Mesendoderm (in vitro differentiated cells): ENCODE results near the gene STAU1.

ENCODE experiments used
- DNase-seq: peaks from one replicate; pipeline ENCODE4 v3.0.0; 2013
- H2AK5ac ChIP-seq: 2 replicates; pipeline ENCODE4 v1.6.1; 2013; ENCODE audit warnings: low read length, inconsistent platforms
- H2BK120ac ChIP-seq: 2 replicates; pipeline ENCODE4 v1.6.1; 2013; ENCODE audit warnings: low read depth, mild to moderate bottlenecking, low read length, moderate library complexity, mixed read lengths
- H2BK15ac ChIP-seq: replicated peaks from 2 replicates; pipeline ENCODE4 v1.6.1; 2013; ENCODE audit warnings: low read depth, mild to moderate bottlenecking, moderate library complexity
- H2BK5ac ChIP-seq: 2 replicates; pipeline ENCODE4 v1.6.1; 2013; ENCODE audit warnings: low read length, inconsistent platforms
- H3K18ac ChIP-seq: 2 replicates; pipeline ENCODE4 v1.6.1; 2013; ENCODE audit warnings: mild to moderate bottlenecking, low read length, mixed read lengths
- H3K23ac ChIP-seq: one replicate; pipeline ENCODE4 v1.6.1; 2013; ENCODE audit warnings: low read length
- H3K27ac ChIP-seq: 2 replicates; pipeline ENCODE4 v1.5.1; 2013; ENCODE audit warnings: low read depth, mild to moderate bottlenecking, inconsistent platforms, low read length, moderate library complexity
- H3K27me3 ChIP-seq: 2 replicates; pipeline ENCODE4 v1.6.1; 2013; ENCODE audit warnings: low read length, control low read depth, mild to moderate bottlenecking, inconsistent platforms; ENCODE audit not compliant: insufficient read depth, poor library complexity
- H3K36me3 ChIP-seq: 2 replicates; pipeline ENCODE4 v1.6.1; 2013; ENCODE audit warnings: low read length, inconsistent platforms; ENCODE audit not compliant: control insufficient read depth, insufficient read depth
- H3K4ac ChIP-seq: one replicate; pipeline ENCODE4 v1.6.1; 2013; ENCODE audit warnings: low read depth, mild to moderate bottlenecking, low read length, moderate library complexity
- H3K4me1 ChIP-seq: 2 replicates; pipeline ENCODE4 v1.6.1; 2013; ENCODE audit warnings: low read depth, low read length, inconsistent platforms; ENCODE audit not compliant: control insufficient read depth
- H3K4me2 ChIP-seq: 2 replicates; pipeline ENCODE4 v1.6.1; 2013; ENCODE audit warnings: low read length
- H3K4me3 ChIP-seq: 2 replicates; pipeline ENCODE4 v1.5.1; 2013; ENCODE audit warnings: mild to moderate bottlenecking, low read length
- H3K56ac ChIP-seq: one replicate; pipeline ENCODE4 v1.6.1; 2013; ENCODE audit warnings: low read length
- H3K79me1 ChIP-seq: 2 replicates; pipeline ENCODE4 v1.6.1; 2013; ENCODE audit warnings: low read length, inconsistent platforms
- H3K79me2 ChIP-seq: 2 replicates; pipeline ENCODE4 v1.6.1; 2013; ENCODE audit warnings: mild to moderate bottlenecking, low read length; ENCODE audit not compliant: control insufficient read depth, insufficient read depth
- H3K9ac ChIP-seq: 2 replicates; pipeline ENCODE4 v1.6.1; 2013; ENCODE audit warnings: low read length, inconsistent platforms
- H4K5ac ChIP-seq: one replicate; pipeline ENCODE4 v1.6.1; 2013; ENCODE audit warnings: low read length
- H4K8ac ChIP-seq: one replicate; pipeline ENCODE4 v1.6.1; 2013; ENCODE audit warnings: low read depth, mild to moderate bottlenecking, control low read depth, low read length, moderate library complexity
- WGBS: extraction: QIAGEN DNeasy Blood & Tissue Kit; methylation state at CpG from one replicate; pipeline ENCODE4 v1.1.7; 2013; ENCODE audit warnings: low lambda C conversion rate, missing lambda C conversion rate; ENCODE audit not compliant: insufficient coverage; ENCODE audit errors: extremely low coverage; 5-methylcytosine and 5-hydroxymethylcytosine counted together

Gene STAU1

DNA sequence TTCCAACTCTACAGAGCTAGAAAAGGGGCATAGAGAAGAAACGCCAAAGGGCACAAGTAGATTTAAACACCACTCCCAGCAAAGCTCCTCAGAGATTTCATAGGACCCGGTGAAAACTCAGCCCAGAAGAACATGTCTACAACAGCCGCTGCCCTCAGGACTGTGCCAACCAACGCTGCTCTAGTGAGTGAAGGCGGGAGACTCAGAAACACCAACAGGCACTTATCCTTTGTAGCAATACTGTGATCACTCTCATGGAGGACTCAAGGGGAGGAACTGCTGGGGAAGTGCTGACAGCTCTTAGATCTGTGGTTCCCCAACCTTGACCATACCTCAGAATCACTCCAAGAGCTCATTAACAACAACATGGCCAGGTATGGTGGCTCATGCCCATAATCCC, 39.5 kb downstream of the STAU1 start:
- peaks cover 2% of the 10 kb centered on the region for H3K36me3 ChIP-seq
- WGBS: no CpG with 5 or more reads among the region's 5 CpGs

DNA sequence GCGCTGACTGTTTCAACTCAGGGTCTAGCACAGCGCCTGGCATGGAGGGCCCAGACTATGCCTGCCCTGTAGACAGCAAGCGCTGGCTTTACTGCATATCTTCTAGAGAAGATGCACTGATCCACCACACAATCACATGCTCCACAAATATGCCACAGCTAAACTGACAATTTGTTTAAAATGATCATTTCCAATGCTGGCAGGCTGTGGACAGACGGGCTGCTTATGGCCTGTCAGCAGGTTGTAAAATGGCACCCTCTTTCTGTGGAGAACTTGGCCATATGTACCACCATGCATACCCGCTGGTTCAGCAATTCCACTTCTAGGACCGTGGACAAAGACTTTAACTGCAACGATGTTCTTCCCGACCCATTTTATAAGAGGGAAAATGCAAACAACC, 40.8 kb downstream of the STAU1 start:
- Histone ChIP-seq H3K56ac (no peak overlapping the region), H3K4me2 (no peak overlapping the region), H4K5ac (no peak overlapping the region), H2BK15ac (no peak overlapping the region), H3K4me3 (no peak overlapping the region), H2AK5ac (no peak overlapping the region), H3K36me3 (peaks cover 2% of the 10 kb centered on the region), H3K27me3 (no peaks in the 10 kb centered on the region), H3K18ac (no peak overlapping the region), H3K79me1 (peaks cover 4% of the 10 kb centered on the region), H3K9ac (no peak overlapping the region), H4K8ac (no peak overlapping the region), H3K4me1 (no peaks in the 10 kb centered on the region), H3K4ac (no peak overlapping the region), H3K79me2 (no peaks in the 10 kb centered on the region), H2BK5ac (no peak overlapping the region), H3K23ac (no peak overlapping the region), H2BK120ac (no peak overlapping the region), H3K27ac (no peak overlapping the region)
- no CpG with 5 or more reads among the region's 8 CpGs for WGBS
- DNase-seq: no peak

More for the DNA sequence above, 39.5 kb downstream of the STAU1 start:
- H3K27ac ChIP-seq: no peak overlapping the region
- no peak overlapping the region for H4K5ac ChIP-seq
- H3K4me3 ChIP-seq: no peak overlapping the region
- H3K4me2 ChIP-seq: no peak overlapping the region
- H3K9ac ChIP-seq: no peak overlapping the region
- no peak overlapping the region for H2BK15ac ChIP-seq
- no peak overlapping the region for H3K56ac ChIP-seq
- H3K18ac ChIP-seq: no peak overlapping the region
- no peak overlapping the region for H2BK5ac ChIP-seq
- H2BK120ac ChIP-seq: no peak overlapping the region
- H3K79me1 ChIP-seq: peaks cover 4% of the 10 kb centered on the region
- no peak for DNase-seq
- H3K4ac ChIP-seq: no peak overlapping the region
- H4K8ac ChIP-seq: no peak overlapping the region
- H3K79me2 ChIP-seq: no peaks in the 10 kb centered on the region
- H3K23ac ChIP-seq: no peak overlapping the region
- H2AK5ac ChIP-seq: no peak overlapping the region
- H3K4me1 ChIP-seq: no peaks in the 10 kb centered on the region
- no peaks in the 10 kb centered on the region for H3K27me3 ChIP-seq

DNA sequence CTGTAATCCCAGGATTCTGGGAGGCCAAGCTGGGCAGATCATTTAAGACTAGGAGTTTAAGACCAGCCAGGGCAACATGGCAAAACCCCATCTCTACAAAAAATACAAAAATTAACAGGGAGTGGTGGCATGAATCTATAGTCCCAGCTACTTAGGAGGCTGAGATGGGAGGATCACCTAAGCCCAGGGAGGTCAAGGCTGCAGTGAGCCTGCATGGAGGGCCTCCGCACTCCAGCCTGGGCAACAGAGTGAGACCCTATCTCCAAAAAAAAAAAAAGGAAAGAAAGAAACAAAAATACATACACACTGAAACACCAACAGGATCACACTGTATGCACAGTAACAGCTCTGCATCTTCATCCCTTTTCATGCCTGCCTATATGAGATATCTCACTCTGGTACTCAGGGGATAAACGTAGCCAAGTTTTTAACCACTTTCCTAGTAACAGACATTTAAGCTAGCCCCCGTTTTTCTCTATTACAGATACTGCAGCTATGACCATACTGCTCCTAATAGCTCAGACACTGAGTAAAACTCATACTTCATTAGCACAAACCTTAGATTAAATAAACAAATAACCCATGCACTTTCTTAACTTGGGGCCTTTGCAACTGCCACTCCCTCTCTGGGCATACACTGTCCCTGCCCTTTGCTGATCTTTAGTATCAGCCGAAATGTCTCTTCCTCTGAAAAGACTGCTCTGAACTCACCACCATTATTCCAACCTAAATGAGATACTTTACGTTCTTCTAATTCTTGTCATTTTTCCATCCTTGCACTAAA, 41.5 kb downstream of the STAU1 start:
- DNase-seq: no peak
- Histone ChIP-seq H3K79me1 (peaks cover 4% of the 10 kb centered on the region), H4K5ac (no peak overlapping the region), H3K18ac (no peak overlapping the region), H3K4me2 (no peak overlapping the region), H2AK5ac (no peak overlapping the region), H3K9ac (no peak overlapping the region), H3K79me2 (no peaks in the 10 kb centered on the region), H3K4me1 (no peaks in the 10 kb centered on the region), H3K4me3 (no peak overlapping the region), H3K4ac (no peak overlapping the region), H3K56ac (no peak overlapping the region), H2BK5ac (no peak overlapping the region), H2BK15ac (no peak overlapping the region), H3K23ac (no peak overlapping the region), H3K36me3 (peaks cover 2% of the 10 kb centered on the region), H2BK120ac (no peak overlapping the region), H3K27me3 (no peaks in the 10 kb centered on the region), H3K27ac (no peak overlapping the region), H4K8ac (no peak overlapping the region)
- no CpG with 5 or more reads among the region's 5 CpGs for WGBS

GRCh38 chr20:49140834-49141233, 47.3 kb downstream of the STAU1 start:
- Histone ChIP-seq H3K23ac (no peak overlapping the region), H3K27ac (no peak overlapping the region), H3K4me1 (no peaks in the 10 kb centered on the region), H3K9ac (no peak overlapping the region), H4K8ac (no peak overlapping the region), H2BK15ac (no peak overlapping the region), H3K18ac (no peak overlapping the region), H2BK120ac (no peak overlapping the region), H3K79me2 (no peaks in the 10 kb centered on the region), H4K5ac (no peak overlapping the region), H2AK5ac (no peak overlapping the region), H3K4me3 (no peak overlapping the region), H3K27me3 (no peaks in the 10 kb centered on the region), H3K56ac (no peak overlapping the region), H3K79me1 (no peaks in the 10 kb centered on the region), H2BK5ac (no peak overlapping the region), H3K4me2 (no peak overlapping the region), H3K36me3 (no peaks in the 10 kb centered on the region), H3K4ac (no peak overlapping the region)
- DNase-seq: no peak
- no CpG with 5 or more reads among the region's 2 CpGs for WGBS

- H3K27me3 ChIP-seq: no peaks in the 10 kb centered on the region
- H4K8ac ChIP-seq: no peak overlapping the region
- no peak overlapping the region for H2BK120ac ChIP-seq
- no peak overlapping the region for H3K23ac ChIP-seq
- no peak overlapping the region for H3K27ac ChIP-seq
- no peak for DNase-seq
- H3K79me1 ChIP-seq: no peaks in the 10 kb centered on the region
- H3K79me2 ChIP-seq: no peaks in the 10 kb centered on the region
- no peak overlapping the region for H3K18ac ChIP-seq
- no peaks in the 10 kb centered on the region for H3K4me1 ChIP-seq
- H2BK5ac ChIP-seq: no peak overlapping the region
- H3K4me3 ChIP-seq: no peak overlapping the region
- H3K56ac ChIP-seq: no peak overlapping the region
- no peak overlapping the region for H4K5ac ChIP-seq
- H3K36me3 ChIP-seq: no peaks in the 10 kb centered on the region
- no peak overlapping the region for H3K4ac ChIP-seq
- WGBS: no CpG with 5 or more reads among the region's 2 CpGs
- no peak overlapping the region for H3K9ac ChIP-seq
- no peak overlapping the region for H3K4me2 ChIP-seq
- H2BK15ac ChIP-seq: no peak overlapping the region
- H2AK5ac ChIP-seq: no peak overlapping the region
Observed at GRCh38 chr20:49140411-49140810, 47.7 kb downstream of the STAU1 start.

GRCh38 chr20:49138431-49138830, 49.7 kb downstream of the STAU1 start:
- Histone ChIP-seq H2BK120ac (no peak overlapping the region), H3K4me2 (no peak overlapping the region), H3K36me3 (no peaks in the 10 kb centered on the region), H3K9ac (no peak overlapping the region), H2BK5ac (no peak overlapping the region), H3K23ac (no peak overlapping the region), H3K4me3 (no peak overlapping the region), H3K27me3 (no peaks in the 10 kb centered on the region), H3K4ac (no peak overlapping the region), H4K5ac (no peak overlapping the region), H2AK5ac (no peak overlapping the region), H3K79me1 (no peaks in the 10 kb centered on the region), H2BK15ac (no peak overlapping the region), H3K4me1 (no peaks in the 10 kb centered on the region), H3K56ac (no peak overlapping the region), H4K8ac (no peak overlapping the region), H3K79me2 (no peaks in the 10 kb centered on the region), H3K18ac (no peak overlapping the region), H3K27ac (no peak overlapping the region)
- DNase-seq: no peak
